Right renal cortex interstitium (tissue), 3 donors: ENCODE data around the gene KCNK10. TPM values are rescaled to one million over a fixed set of nuclear protein-coding genes. Genes with fewer than 3 reads are reported as not detected.

Experiments
- DNase-seq, 3 donors: peaks; one replicate each; pipeline ENCODE4 v3.0.0-alpha.2; 2013; ENCODE audit warnings: low read depth in 3 of 3, low spot score in 2 of 3
- polyA plus RNA-seq, 3 donors: library from polyadenylated mRNA; unstranded; fragments of 120-200 nt; gene quantifications; one replicate each; pipeline ENCODE4 v1.2.1, GENCODE V29; 2013; ENCODE audit not compliant: insufficient read length in 3 of 3

Gene KCNK10
- polyA plus RNA-seq, 3 donors, result 0.16 to 0.26 (median 0.24) TPM

- peak; percentile 69 to 78 (median 74) for DNase-seq
These were observed 133.5 kb downstream of the KCNK10 start for GRCh38 chr14:88189417-88190191.

- peak in 1 of 3 donors; percentile 10 for DNase-seq
These were observed 134.2 kb downstream of the KCNK10 start for GRCh38 chr14:88188745-88189416.

GRCh38 chr14:88185843-88186242 is 137.2 kb downstream of the KCNK10 start:
- no peak for DNase-seq

- DNase-seq, result no peak
These were observed 138.1 kb downstream of the KCNK10 start for GRCh38 chr14:88184956-88185355.

GRCh38 chr14:88181072-88181471 is 142.0 kb downstream of the KCNK10 start:
- no peak for DNase-seq

GRCh38 chr14:88179716-88180115 is 143.4 kb downstream of the KCNK10 start:
- DNase-seq, result no peak

- DNase-seq, result no peak
These were observed 152.7 kb downstream of the KCNK10 start for GRCh38 chr14:88170333-88170732.

- no peak for DNase-seq
These were observed 154.4 kb downstream of the KCNK10 start for GRCh38 chr14:88168498-88169165.

- DNase-seq, result no peak
These were observed 155.0 kb downstream of the KCNK10 start for GRCh38 chr14:88168025-88168424.

GRCh38 chr14:88166616-88167015 is 156.5 kb downstream of the KCNK10 start:
- DNase-seq, result no peak

- DNase-seq, result no peak
These were observed 158.0 kb downstream of the KCNK10 start for GRCh38 chr14:88164906-88165534.

- no peak for DNase-seq
These were observed 159.3 kb downstream of the KCNK10 start for GRCh38 chr14:88163731-88164255.

- no peak for DNase-seq
These were observed 166.9 kb downstream of the KCNK10 start for GRCh38 chr14:88156127-88156526.

GRCh38 chr14:88154926-88155325 is 168.1 kb downstream of the KCNK10 start:
- DNase-seq, result no peak

GRCh38 chr14:88154321-88154720 is 168.7 kb downstream of the KCNK10 start:
- DNase-seq, result no peak

GRCh38 chr14:88146881-88147649 is 176.0 kb downstream of the KCNK10 start:
- DNase-seq, result no peak

- DNase-seq, result no peak
These were observed 179.3 kb downstream of the KCNK10 start for GRCh38 chr14:88143810-88144209.

- no peak for DNase-seq
These were observed 180.1 kb downstream of the KCNK10 start for GRCh38 chr14:88142997-88143396.

- DNase-seq, result no peak
These were observed 182.2 kb downstream of the KCNK10 start for GRCh38 chr14:88140874-88141273.

GRCh38 chr14:88137327-88137726 is 185.7 kb downstream of the KCNK10 start:
- DNase-seq, result no peak
